CD14-positive monocyte (primary cell): ENCODE results near the gene HSPB2. TPM values are rescaled to one million over a fixed set of nuclear protein-coding genes. Genes with fewer than 3 reads are reported as not detected.
A peak's percentile ranks its signal among the peaks of the same experiment; 100 is the strongest.

Experiments
- DNase-seq, 3 donors: peaks; one replicate each; pipeline ENCODE4 v3.0.0-alpha.2; 2011 to 2022
- H2AFZ ChIP-seq: 2 replicates; pipeline ENCODE4 v1.6.0; 2012; ENCODE audit warnings: mild to moderate bottlenecking, low read depth, low read length, inconsistent platforms; ENCODE audit not compliant: insufficient read depth, poor library complexity, severe bottlenecking
- H3K27ac ChIP-seq, 2 donors: 1 replicate in 1 of 2; 2 replicates in 1 of 2; pipeline ENCODE4 v1.5.1; 2012 to 2013; ENCODE audit warnings: low read length in 2 of 2, control low read depth in 1 of 2, inconsistent platforms in 1 of 2, low read depth in 1 of 2, mild to moderate bottlenecking in 1 of 2
- H3K27me3 ChIP-seq, 2 donors: one replicate each; pipeline versions ENCODE4 v1.6.0 to v1.6.1; 2011 to 2013; ENCODE audit warnings: low read length in 2 of 2; ENCODE audit not compliant: control insufficient read depth in 2 of 2, insufficient read depth in 2 of 2
- H3K36me3 ChIP-seq, 2 donors: replicated peaks in 1 of 2; 1 replicate in 1 of 2; 2 replicates in 1 of 2; pipeline versions ENCODE4 v1.5.1 to v1.6.1; 2012 to 2013; ENCODE audit warnings: low read length in 2 of 2, control low read depth in 1 of 2, inconsistent platforms in 1 of 2, mild to moderate bottlenecking in 1 of 2; ENCODE audit not compliant: insufficient read depth in 2 of 2, control insufficient read depth in 1 of 2
- H3K4me1 ChIP-seq, 2 donors: 1 replicate in 1 of 2; 2 replicates in 1 of 2; pipeline versions ENCODE4 v1.5.1 to v1.6.1; 2012 to 2013; ENCODE audit warnings: low read length in 2 of 2, control low read depth in 1 of 2, inconsistent platforms in 1 of 2, mild to moderate bottlenecking in 1 of 2, moderate library complexity in 1 of 2; ENCODE audit not compliant: insufficient read depth in 2 of 2, control insufficient read depth in 1 of 2
- H3K4me2 ChIP-seq: replicated peaks from 2 replicates; pipeline ENCODE3; 2012; ENCODE audit warnings: low read length, moderate library complexity, mild to moderate bottlenecking; ENCODE audit not compliant: poor library complexity, severe bottlenecking; ENCODE audit errors: extremely low read depth
- H3K4me3 ChIP-seq, 3 experiments: fragments of 200-600 bp in 1 of 3; sonication (generic) in 1 of 3; replicated peaks in 1 of 3; 1 replicate in 2 of 3; 2 replicates in 1 of 3; pipeline ENCODE4 v1.5.1; 2011 to 2013; ENCODE audit warnings: low read length in 3 of 3, mild to moderate bottlenecking in 3 of 3, control low read depth in 2 of 3, low read depth in 2 of 3, inconsistent platforms in 1 of 3, moderate library complexity in 1 of 3
- H3K79me2 ChIP-seq: 2 replicates; pipeline ENCODE4 v1.6.0; 2012; ENCODE audit warnings: mild to moderate bottlenecking, control low read depth, inconsistent platforms, low read length, moderate library complexity; ENCODE audit not compliant: insufficient read depth
- H3K9ac ChIP-seq: 2 replicates; pipeline ENCODE4 v1.6.0; 2017; ENCODE audit warnings: low read length, mild to moderate bottlenecking; ENCODE audit not compliant: insufficient read depth, poor library complexity, severe bottlenecking
- H3K9me3 ChIP-seq, 2 donors: replicated peaks in 1 of 2; 1 replicate in 1 of 2; 2 replicates in 1 of 2; pipeline versions ENCODE4 v1.5.1 to v1.6.1; 2012 to 2013; ENCODE audit warnings: low read length in 2 of 2, control low read depth in 1 of 2; ENCODE audit not compliant: control insufficient read depth in 1 of 2, insufficient read depth in 1 of 2
- H4K20me1 ChIP-seq: 2 replicates; pipeline ENCODE4 v1.6.0; 2012; ENCODE audit warnings: mild to moderate bottlenecking, low read length, control low read depth, moderate library complexity; ENCODE audit not compliant: insufficient read depth
- H3K27ac Mint-ChIP-seq, 7 donors: one replicate each; pipeline ENCODE4 v1.8.0; 2020; ENCODE audit warnings: mild to moderate bottlenecking in 7 of 7, mixed read lengths in 7 of 7, moderate library complexity in 6 of 7, inconsistent platforms in 2 of 7
- H3K27me3 Mint-ChIP-seq, 3 donors: one replicate each; pipeline ENCODE4 v1.8.0; 2021 to 2022; ENCODE audit warnings: low read depth in 3 of 3, mild to moderate bottlenecking in 3 of 3, mixed read lengths in 3 of 3, moderate library complexity in 3 of 3, inconsistent platforms in 1 of 3
- H3K36me3 Mint-ChIP-seq, 2 donors: one replicate each; pipeline ENCODE4 v1.8.0; 2020; ENCODE audit warnings: mixed read lengths in 2 of 2, inconsistent platforms in 1 of 2, mild to moderate bottlenecking in 1 of 2
- H3K4me1 Mint-ChIP-seq: one replicate; pipeline ENCODE4 v1.8.0; 2020; ENCODE audit warnings: mild to moderate bottlenecking, mixed read lengths
- H3K4me3 Mint-ChIP-seq, 2 donors: one replicate each; pipeline ENCODE4 v1.8.0; 2020; ENCODE audit warnings: mild to moderate bottlenecking in 2 of 2, mixed read lengths in 2 of 2, moderate library complexity in 1 of 2
- H3K9me3 Mint-ChIP-seq, 7 donors: one replicate each; pipeline ENCODE4 v1.8.0; 2020 to 2022; ENCODE audit warnings: mixed read lengths in 7 of 7, mild to moderate bottlenecking in 6 of 7, moderate library complexity in 6 of 7, inconsistent platforms in 2 of 7
- CTCF ChIP-seq: fragments of 200-600 bp; IDR thresholded peaks from one replicate; pipeline ENCODE4 v1.8.0; 2022; ENCODE audit warnings: antibody characterized with exemption, mild to moderate bottlenecking
- WGBS: methylation state at CpG from one replicate; pipeline ENCODE4 v1.1.5; 2013; ENCODE audit warnings: missing lambda C conversion rate; ENCODE audit not compliant: insufficient coverage; 5-methylcytosine and 5-hydroxymethylcytosine counted together
- intact Hi-C, 2 donors: fragments of 100-400 bp; cut with micrococcal nuclease; formaldehyde crosslinking; loops; one replicate each; pipeline versions ENCODE4 v1.15.0 to v1.15.1; 2023
- polyA plus RNA-seq, 3 donors: library from polyadenylated mRNA; depleted of rRNA in 1 of 3; unstranded in 2 of 3; stranded (reverse) in 1 of 3; fragments of 300-500 nt in 2 of 3; fragments of >200 nt in 1 of 3; fragmentation: Illumina TruSeq in 2 of 3; gene quantifications; 1 replicate in 2 of 3; 2 replicates in 1 of 3; pipeline ENCODE4 v1.2.3, GENCODE V29; 2012 to 2021

HSPB2 gene
- polyA plus RNA-seq, 3 donors: not detected

GRCh38 chr11:111933872-111934271 lies 21.3 kb downstream of the HSPB2 start:
- H3K9ac ChIP-seq: no peak overlapping the region
- TF ChIP-seq CTCF: no peak

GRCh38 chr11:111934306-111934705 lies 21.8 kb downstream of the HSPB2 start:
- Histone ChIP-seq H3K9me3 (no peaks in the 10 kb centered on the region), H3K36me3 (no peaks in the 10 kb centered on the region), H3K4me1 (peaks cover 57 to 68% of the 10 kb centered on the region in 2 donors), H2AFZ (no peak overlapping the region), H3K79me2 (no peaks in the 10 kb centered on the region), H3K27me3 (no peaks in the 10 kb centered on the region), H3K27ac (peak overlapping the region; percentile 11 to 50), H3K4me3 (peak overlapping the region in 1 of 3 experiments; percentile 7), H4K20me1 (no peaks in the 10 kb centered on the region), H3K4me2 (no peak overlapping the region), H3K9ac (no peak overlapping the region)
- Mint-ChIP-seq H3K27me3 (peaks cover 0 to 3% (median 2%) of the 10 kb centered on the region in 3 donors), H3K9me3 (no peaks in the 10 kb centered on the region), H3K4me3 (no peak overlapping the region), H3K27ac (peak overlapping the region in 5 of 7 donors; percentile 19 to 86 (median 61)), H3K36me3 (peaks cover 0 to 2% of the 10 kb centered on the region in 2 donors), H3K4me1 (peaks cover 53% of the 10 kb centered on the region)
- WGBS: no CpG with 5 or more reads among the region's 1 CpG
- intact Hi-C loops: loop anchor here in 1 of 2 donors (5.0 to 10.0 kb wide), 3 partner anchors 48 to 220 kb away; partner anchors contain the start of gene DLAT
- no peak for DNase-seq
- no peak for TF ChIP-seq CTCF

More at GRCh38 chr11:111933872-111934271, 21.3 kb downstream of the HSPB2 start:
- Mint-ChIP-seq H3K4me1 (peaks cover 49% of the 10 kb centered on the region), H3K27ac (peak overlapping the region in 4 of 7 donors; percentile 37 to 86 (median 68)), H3K9me3 (no peaks in the 10 kb centered on the region), H3K27me3 (peaks cover 0 to 3% (median 2%) of the 10 kb centered on the region in 3 donors), H3K36me3 (peaks cover 0 to 2% of the 10 kb centered on the region in 2 donors), H3K4me3 (no peak overlapping the region)
- Histone ChIP-seq H3K27me3 (no peaks in the 10 kb centered on the region), H3K36me3 (no peaks in the 10 kb centered on the region), H3K79me2 (no peaks in the 10 kb centered on the region), H3K27ac (peak overlapping the region in 1 of 2 donors; percentile 50), H3K4me2 (no peak overlapping the region), H3K9me3 (no peaks in the 10 kb centered on the region), H2AFZ (no peak overlapping the region), H4K20me1 (no peaks in the 10 kb centered on the region), H3K4me1 (peaks cover 53 to 64% of the 10 kb centered on the region in 2 donors), H3K4me3 (peak overlapping the region in 1 of 3 experiments; percentile 7)
- intact Hi-C loops: loop anchor here in 1 of 2 donors (5.0 to 10.0 kb wide), 3 partner anchors 48 to 221 kb away; partner anchors contain the start of gene DLAT
- WGBS: no CpG with 5 or more reads among the region's 1 CpG
- peak; percentile 37 to 71 (median 61) for DNase-seq
